Adrenal gland (tissue), 5 donors: Measurements from ENCODE around the gene IDH3B.

Source experiments
- CTCF ChIP-seq, 6 experiments: fragments of 450-650 bp in 4 of 6; fragments of 200-600 bp in 2 of 6; sonication (generic) in 1 of 6; IDR thresholded peaks; 1 replicate in 5 of 6; 2 replicates in 1 of 6; pipeline versions ENCODE4 v1.5.1 to v1.8.0; 2016 to 2021; ENCODE audit warnings: antibody characterized with exemption in 6 of 6, mild to moderate bottlenecking in 2 of 6, moderate library complexity in 1 of 6
- POLR2A ChIP-seq, 2 donors: fragments of 450-650 bp; IDR thresholded peaks; one replicate each; pipeline ENCODE4 v1.6.1; 2017; ENCODE audit warnings: antibody characterized with exemption in 2 of 2, mild to moderate bottlenecking in 2 of 2, moderate library complexity in 1 of 2
- donor health status: DM: no; HTN: no; CAD: no.

GRCh38 chr20:2692886-2693285 lies 28.9 kb upstream of the IDH3B start:
- no peak for TF ChIP-seq CTCF (IDR thresholded peaks at IDR 0.05)
- TF ChIP-seq POLR2A (IDR thresholded peaks at IDR 0.05) = no peak
